ENCODE data around the gene KRT6A. TPM values are rescaled to one million over a fixed set of nuclear protein-coding genes. Genes with fewer than 3 reads are reported as not detected.
"Not testable (repeated sequence)": the region's sequence is repeated elsewhere in the genome, so short reads cannot be mapped to it uniquely, and the experiment has no call there.

The KRT6A gene
- total and polyA plus RNA-seq, 2 of the 8 experiments (the other 6 are each of a cell fraction or from before 2014, with no cell fraction given): 0.11 TPM; not detected in 1

DNA sequence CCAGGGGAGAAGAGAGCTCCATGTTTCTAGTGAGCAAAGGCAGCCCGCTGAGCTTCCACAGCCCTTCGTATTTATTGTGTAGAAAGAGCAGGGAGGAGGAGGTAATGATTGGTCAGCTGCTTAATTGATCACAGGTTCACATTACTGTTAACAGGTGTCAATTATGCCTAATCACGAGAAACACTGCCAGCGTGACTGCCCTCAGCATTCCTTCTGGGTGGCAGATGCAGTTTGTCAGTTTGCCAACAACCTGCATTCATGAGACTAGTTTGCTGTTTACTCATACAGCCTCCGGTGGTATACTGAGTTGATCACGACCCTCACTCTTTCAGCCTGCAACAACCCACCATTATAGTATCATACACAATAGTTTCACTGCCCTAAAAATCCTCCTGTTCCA is 7.5 kb upstream of the KRT6A start:
- not testable (repeated sequence) for FAIRE-seq

More for the DNA sequence above, 7.5 kb upstream of the KRT6A start:
- H2BK20ac ChIP-seq (ENCODE audit: low read length); H4K91ac ChIP-seq (replicated peaks; ENCODE audit: insufficient read length, low read length); H3K4ac ChIP-seq (replicated peaks; ENCODE audit: insufficient read length, low read depth, low read length); H4K20me1 ChIP-seq (replicated peaks in 1 of 2; ENCODE audit: control insufficient read depth in 1 of 2, insufficient read depth in 2 of 2, low read length in 2 of 2); H3K18ac ChIP-seq (ENCODE audit: extremely low read depth, low read length); H4K8ac ChIP-seq (ENCODE audit: extremely low read depth, insufficient read depth, low read length); H3K9me3 ChIP-seq (ENCODE audit: insufficient read depth in 2 of 2, low read depth in 1 of 2, low read length in 1 of 2); H3K14ac ChIP-seq (ENCODE audit: insufficient read length); POLR2A ChIA-PET (ENCODE audit: partially characterized antibody); DNase-seq (ENCODE audit: low read depth in 1 of 2, low spot score in 2 of 2); H3K79me1 ChIP-seq (ENCODE audit: low read depth, low read length); H3K23me2 ChIP-seq (ENCODE audit: low read depth, low read length); H3K27me3 ChIP-seq (replicated peaks in 1 of 4; ENCODE audit: control insufficient read depth in 3 of 4, extremely low read depth in 1 of 4, insufficient read depth in 3 of 4, low read length in 3 of 4); H2BK15ac ChIP-seq (ENCODE audit: low read length); H3K79me2 ChIP-seq (ENCODE audit: control insufficient read depth in 1 of 2, insufficient read depth in 2 of 2, low read length in 2 of 2); H3K4me1 ChIP-seq (replicated peaks in 1 of 4; ENCODE audit: control insufficient read depth in 3 of 4, insufficient read depth in 4 of 4, low read length in 3 of 4); H2AFZ ChIP-seq (ENCODE audit: low read length); H3K4me2 ChIP-seq (ENCODE audit: insufficient read depth in 1 of 2, low read depth in 2 of 2, low read length in 2 of 2); H2BK120ac ChIP-seq (replicated peaks; ENCODE audit: low read depth, low read length); H3K23ac ChIP-seq (ENCODE audit: insufficient read length); H3K9ac ChIP-seq (replicated peaks in 1 of 4; ENCODE audit: extremely low read depth in 1 of 4, low read depth in 3 of 4, low read length in 3 of 4); H2BK5ac ChIP-seq (ENCODE audit: low read depth, low read length); H3K36me3 ChIP-seq (ENCODE audit: control insufficient read depth in 2 of 4, insufficient read depth in 4 of 4, low read length in 3 of 4); H2BK12ac ChIP-seq (ENCODE audit: low read depth, low read length); H3K27ac ChIP-seq (ENCODE audit: low read depth, low read length); H3K4me3 ChIP-seq (ENCODE audit: extremely low read depth in 1 of 4, insufficient read depth in 2 of 4, low read depth in 3 of 4, low read length in 4 of 4); H3K56ac ChIP-seq (replicated peaks; ENCODE audit: insufficient read length, low read depth, low read length); H4K5ac ChIP-seq (ENCODE audit: insufficient read length, low read depth, low read length); H2AK5ac ChIP-seq (ENCODE audit: low read depth, low read length): not testable (repeated sequence)
- WGBS, 2 experiments (ENCODE audit: extremely low coverage in 1 of 2, insufficient coverage in 1 of 2, insufficient read length in 1 of 2, insufficient replicate concordance in 2 of 2, low coverage in 1 of 2, low lambda C conversion rate in 2 of 2, missing lambda C conversion rate in 1 of 2): 83% methylated on average over 6 of the region's 6 CpGs; no CpG with 5 or more reads in 1 of the 2 experiments
- CTCF ChIA-PET (ENCODE audit: partially characterized antibody): interaction anchor here (0.9 to 3.1 kb wide), 8 partner anchors 13 to 120 kb away, joined by 3 to 20 read pairs (median 3); no protein-coding TSS in a partner anchor
